Endometrium (tissue), 2 donors: ENCODE results near the gene ABR.
"Not testable (repeated sequence)": the region's sequence is repeated elsewhere in the genome, so short reads cannot be mapped to it uniquely, and the experiment has no call there.

Experiments
- FAIRE-seq: peaks from 2 replicates; lab custom pipeline; 2012; peaks lifted over from hg19 to GRCh38; lab: Jason Lieb, UNC
- donor health status: control.
- donor health status: control.

Gene ABR

GRCh38 chr17:1047879-1048470 lies 131.8 kb downstream of the ABR start:
- no peak for FAIRE-seq

- FAIRE-seq, result no peak
These were observed 132.5 kb downstream of the ABR start for GRCh38 chr17:1047177-1047878.

- FAIRE-seq, result no peak
These were observed 134.3 kb downstream of the ABR start for GRCh38 chr17:1045456-1045855.

GRCh38 chr17:1044387-1045009 lies 135.3 kb downstream of the ABR start:
- FAIRE-seq, result not testable (repeated sequence)

GRCh38 chr17:1043601-1044251 lies 136.1 kb downstream of the ABR start:
- no peak for FAIRE-seq

GRCh38 chr17:1042486-1042885 lies 137.3 kb downstream of the ABR start:
- FAIRE-seq, result no peak

- no peak for FAIRE-seq
These were observed 138.0 kb downstream of the ABR start for GRCh38 chr17:1041746-1042145.

GRCh38 chr17:1040216-1040600 lies 139.6 kb downstream of the ABR start:
- FAIRE-seq, result no peak

- no peak for FAIRE-seq
These were observed 140.1 kb downstream of the ABR start for GRCh38 chr17:1039511-1040215.

- no peak for FAIRE-seq
These were observed 140.7 kb downstream of the ABR start for GRCh38 chr17:1039123-1039507.

- no peak for FAIRE-seq
These were observed 141.2 kb downstream of the ABR start for GRCh38 chr17:1038459-1039122.

GRCh38 chr17:1037238-1037879 lies 142.4 kb downstream of the ABR start:
- FAIRE-seq, result no peak

GRCh38 chr17:1036845-1037237 lies 142.9 kb downstream of the ABR start:
- FAIRE-seq, result no peak

GRCh38 chr17:1036171-1036844 lies 143.5 kb downstream of the ABR start:
- no peak for FAIRE-seq

- no peak for FAIRE-seq
These were observed 144.1 kb downstream of the ABR start for GRCh38 chr17:1035546-1036170.

GRCh38 chr17:1034652-1035210 lies 145.1 kb downstream of the ABR start:
- no peak for FAIRE-seq

GRCh38 chr17:1033503-1033902 lies 146.3 kb downstream of the ABR start:
- FAIRE-seq, result no peak

GRCh38 chr17:1032391-1032790 lies 147.4 kb downstream of the ABR start:
- FAIRE-seq, result no peak

GRCh38 chr17:1031711-1032110 lies 148.1 kb downstream of the ABR start:
- no peak for FAIRE-seq
